Renal cortex interstitium (tissue), 11 donors: ENCODE measurements around the gene C16orf78. TPM values are rescaled to one million over a fixed set of nuclear protein-coding genes. Genes with fewer than 3 reads are reported as not detected.

Experiments used
- DNase-seq, 11 donors: peaks; one replicate each; pipeline ENCODE4 v3.0.0-alpha.2; 2013; ENCODE audit warnings: low read depth in 9 of 11, low spot score in 4 of 11; ENCODE audit errors: extremely low read depth in 1 of 11
- polyA plus RNA-seq, 3 donors: library from polyadenylated mRNA; unstranded; fragments of 120-200 nt; gene quantifications; one replicate each; pipeline ENCODE4 v1.2.1, GENCODE V29; 2013; ENCODE audit not compliant: insufficient read length in 3 of 3

C16orf78 gene
- polyA plus RNA-seq, 3 donors, result not detected

DNA sequence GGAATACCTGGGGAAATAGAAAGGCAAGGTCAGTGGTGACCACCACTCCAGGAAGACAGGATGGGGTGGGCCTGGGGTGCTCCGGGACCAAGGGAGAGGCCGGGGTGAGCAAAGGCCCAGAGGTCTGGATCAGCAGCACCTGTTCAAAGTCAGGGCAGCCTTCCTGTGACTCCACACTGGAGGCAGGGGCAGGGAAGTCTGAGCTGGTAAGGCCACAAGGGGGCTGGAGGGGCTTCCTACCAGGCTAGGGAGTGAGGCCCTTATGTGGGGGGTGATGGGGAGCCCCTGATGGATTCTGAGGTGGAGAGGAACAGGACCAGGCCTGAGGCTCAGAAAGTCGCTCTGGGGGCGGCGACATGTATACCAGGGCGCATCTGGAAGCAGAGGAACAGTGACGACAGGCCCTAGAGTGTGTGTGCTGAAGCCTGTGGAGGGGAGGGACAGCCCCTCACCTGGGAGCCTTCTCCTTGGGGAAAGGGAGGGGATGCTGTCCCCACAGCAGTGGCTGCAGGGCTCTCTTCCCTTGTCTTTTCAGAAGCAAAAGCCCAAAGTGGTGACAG, 3.7 kb downstream of the C16orf78 start:
- DNase-seq, result no peak

DNA sequence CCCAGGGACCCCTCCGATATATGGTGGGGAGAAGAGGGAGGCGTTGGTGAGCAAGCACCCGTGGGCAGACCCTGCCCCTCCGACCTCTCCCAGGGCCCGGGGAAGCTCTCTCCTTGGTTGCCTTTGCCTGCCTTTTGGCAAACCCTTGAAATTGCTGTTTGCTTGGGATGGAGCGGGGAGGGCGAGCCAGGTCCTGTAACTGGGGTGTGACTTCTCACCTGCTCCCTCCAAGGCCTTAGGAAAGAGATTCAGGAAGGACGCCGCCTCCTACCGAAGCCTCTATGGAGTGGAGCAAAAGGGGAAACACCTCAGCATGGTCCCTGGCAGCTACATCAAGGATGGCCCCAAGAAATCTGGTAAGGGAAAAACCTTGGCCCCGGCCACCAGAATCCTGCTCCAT, 4.6 kb downstream of the C16orf78 start:
- DNase-seq, result no peak

DNA sequence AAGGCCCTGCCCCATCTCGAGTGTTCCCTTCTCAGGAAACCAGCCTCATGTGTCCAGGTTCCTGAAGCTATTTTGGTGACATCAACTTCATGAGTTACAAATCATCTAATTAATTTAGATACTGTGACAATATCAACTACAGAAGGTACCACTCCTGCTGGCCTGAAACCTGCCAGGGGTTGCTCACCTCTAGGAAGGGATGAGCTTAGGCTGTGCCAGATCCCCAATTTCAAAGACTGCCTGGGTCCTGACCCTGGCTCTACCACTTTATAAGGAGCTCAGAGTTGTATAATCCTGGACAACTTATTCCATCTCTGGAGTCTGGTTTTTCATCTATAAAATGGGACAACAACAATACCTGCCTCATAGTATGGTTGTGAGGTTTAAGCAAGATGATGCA, 5.2 kb downstream of the C16orf78 start:
- no peak for DNase-seq

DNA sequence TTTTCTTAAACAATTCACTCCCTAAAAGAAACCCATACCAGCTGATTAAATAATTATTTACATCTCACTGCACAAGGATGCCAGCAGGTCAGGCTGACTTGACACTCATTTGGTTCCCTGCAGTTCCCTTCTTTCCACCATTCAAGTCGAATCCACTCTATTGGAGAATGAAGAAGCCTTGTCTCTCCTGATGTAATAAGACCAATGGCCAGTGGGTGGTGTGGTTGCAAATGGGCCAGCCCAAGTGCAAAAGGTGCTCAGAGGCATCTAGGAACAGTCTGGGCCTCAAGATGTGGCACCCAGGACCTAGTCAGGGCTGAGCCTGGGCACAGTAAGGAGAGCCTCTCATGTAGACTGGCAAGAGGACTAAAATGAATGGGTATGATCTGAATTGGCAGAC, 9.3 kb downstream of the C16orf78 start:
- DNase-seq, result no peak

DNA sequence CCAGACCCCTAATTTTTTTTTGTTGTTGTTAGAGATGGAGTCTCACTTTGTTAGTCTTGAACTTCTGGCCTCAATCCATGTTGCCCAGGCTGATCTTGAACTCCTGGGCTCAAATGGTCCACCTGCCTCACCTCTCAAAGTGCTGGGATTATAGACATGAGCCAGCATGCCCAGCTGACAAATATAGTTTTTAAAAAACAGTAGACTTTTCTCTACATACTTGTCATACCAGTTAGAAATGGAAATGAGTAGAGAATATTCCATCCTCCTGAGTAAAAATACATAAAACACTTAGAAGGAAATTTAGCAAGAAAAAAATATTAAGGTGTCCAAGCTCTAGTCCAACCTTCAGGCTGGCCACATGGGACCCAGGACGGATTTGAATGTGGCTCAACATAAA, 21.4 kb downstream of the C16orf78 start:
- DNase-seq, result no peak

DNA sequence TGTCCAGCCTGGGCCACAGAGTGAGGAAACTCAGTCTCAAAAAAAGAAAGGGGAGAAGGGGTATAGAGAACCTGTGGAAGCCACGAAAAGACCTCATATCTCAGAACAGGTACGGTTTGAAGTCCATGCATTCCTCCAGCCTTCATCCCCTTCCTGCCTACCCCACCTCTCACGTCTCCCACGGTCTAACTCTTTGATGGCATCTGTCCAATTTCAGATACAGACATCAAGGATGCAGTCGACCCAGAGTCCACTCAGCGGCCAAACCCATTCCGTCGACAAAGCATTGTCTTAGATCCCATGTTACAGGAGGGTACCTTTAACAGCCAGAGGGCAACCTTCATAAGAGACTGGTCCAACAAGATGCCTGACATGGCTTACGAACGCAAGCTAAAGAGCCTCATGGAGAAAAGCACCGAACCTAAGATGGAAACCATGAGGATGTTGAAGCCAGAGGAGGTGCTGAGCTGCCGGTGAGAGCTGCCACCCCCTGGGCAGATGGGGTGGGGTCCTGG, 22.7 kb downstream of the C16orf78 start:
- DNase-seq, result no peak

DNA sequence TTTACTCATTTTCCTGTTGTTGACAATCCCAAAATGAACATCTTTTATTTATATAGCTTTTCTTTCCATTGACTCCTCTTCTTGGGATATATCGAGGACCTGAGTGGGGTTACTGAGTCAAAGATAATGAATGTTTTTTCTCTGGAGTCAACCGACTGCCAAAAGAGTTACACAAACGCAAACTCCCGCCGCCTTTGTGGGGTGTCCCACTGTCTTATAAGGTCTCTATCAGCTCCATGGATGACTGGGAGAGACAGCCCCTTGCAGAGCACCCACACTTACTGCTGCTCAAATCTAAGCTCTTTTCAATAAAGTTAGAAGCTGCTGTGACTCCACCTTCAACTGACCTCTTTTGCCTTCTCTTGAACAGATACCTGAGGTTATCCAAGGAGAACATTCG, 25.2 kb downstream of the C16orf78 start:
- DNase-seq, result no peak

DNA sequence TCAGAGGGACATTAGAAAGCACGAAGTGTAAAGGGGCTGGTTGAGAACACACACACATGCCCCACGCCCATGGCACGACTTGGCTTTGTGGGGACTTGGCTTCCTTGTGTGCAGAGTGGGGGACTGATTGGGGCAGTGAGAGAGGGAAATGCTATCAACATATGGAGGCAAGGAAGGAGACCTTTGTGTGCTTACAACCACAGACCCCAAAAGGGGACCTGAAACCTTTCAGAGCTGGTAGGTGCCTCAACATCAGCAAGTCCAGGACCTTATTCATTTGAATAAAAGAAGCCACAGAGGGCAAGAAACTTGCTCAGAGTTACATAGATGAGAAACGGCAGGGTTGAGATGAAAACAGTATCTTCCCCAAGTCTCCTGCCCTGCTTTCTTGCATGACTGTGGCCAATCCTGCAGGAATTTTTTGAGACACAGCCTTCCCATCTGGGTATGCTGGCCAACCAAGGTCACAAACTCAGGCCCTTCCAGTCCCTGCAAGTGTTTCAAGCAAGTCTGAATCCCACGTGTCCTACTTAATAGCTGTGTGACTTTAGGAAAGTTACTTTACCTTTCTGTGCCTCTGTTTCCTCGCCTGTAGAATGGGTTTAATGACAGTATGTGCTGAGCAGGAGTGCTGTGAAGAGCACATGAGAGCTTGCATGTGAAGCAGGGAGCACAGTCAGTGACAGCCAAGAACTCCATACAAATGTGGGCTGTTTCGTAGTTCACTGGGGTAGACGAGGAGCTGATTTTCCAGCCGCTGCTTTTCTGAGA, 26.2 kb downstream of the C16orf78 start:
- no peak for DNase-seq

DNA sequence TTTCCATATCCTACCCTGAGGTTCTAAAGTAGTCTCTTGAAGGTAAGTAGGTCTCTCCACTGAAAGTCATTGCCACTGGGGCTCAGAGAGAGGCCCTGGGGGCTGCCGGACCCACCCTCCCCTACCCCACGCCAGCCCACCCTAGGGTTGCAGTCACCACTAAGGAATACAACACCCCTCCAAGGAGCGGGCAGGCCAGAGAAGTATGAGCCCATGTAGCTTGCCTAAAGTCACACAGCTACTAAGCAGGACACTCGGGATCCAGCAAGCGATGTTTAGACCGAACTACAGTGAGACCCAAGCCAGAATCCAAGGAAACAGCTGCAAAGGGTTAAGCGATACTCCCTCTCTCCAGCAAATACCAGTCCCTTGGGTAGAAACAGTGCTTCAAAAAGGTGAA, 27.0 kb downstream of the C16orf78 start:
- no peak for DNase-seq

DNA sequence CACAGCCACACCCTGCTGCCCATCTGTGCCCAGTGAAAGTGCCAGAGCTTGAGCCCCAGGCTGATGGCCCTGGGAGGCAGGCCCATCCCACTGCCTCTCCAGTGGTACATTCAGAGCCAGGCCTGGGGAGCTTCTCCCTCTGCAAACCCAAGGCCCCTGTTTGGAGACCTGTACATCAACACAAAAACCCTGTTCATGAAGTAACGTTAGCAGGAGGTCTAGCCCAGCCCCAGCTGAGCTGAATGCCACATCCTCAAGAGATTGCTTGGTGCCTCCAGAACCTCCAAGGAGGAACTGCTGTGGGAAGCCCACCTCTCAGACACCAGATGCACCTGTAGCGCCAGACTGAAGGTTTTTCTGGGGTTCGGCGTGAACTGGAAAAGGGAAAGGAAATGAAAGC, 31.5 kb downstream of the C16orf78 start:
- DNase-seq, result no peak

DNA sequence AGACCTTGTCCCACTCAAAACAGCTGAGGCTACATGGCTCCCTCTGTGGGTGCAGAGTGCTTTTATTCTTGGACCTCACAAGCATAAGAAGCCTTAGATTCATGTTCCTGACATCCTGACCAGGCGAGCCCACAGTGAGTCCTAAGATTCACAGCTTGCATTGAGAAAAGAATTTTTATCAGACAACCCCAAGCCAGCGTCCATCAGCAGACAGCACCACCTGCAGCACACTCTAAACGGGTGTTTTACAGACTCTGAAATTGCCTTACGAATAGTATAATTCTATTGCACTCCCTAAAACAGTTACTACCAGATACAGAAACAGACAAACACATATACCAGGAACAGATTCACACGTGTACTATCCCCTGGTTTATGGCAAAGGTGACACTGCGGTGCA, 31.9 kb downstream of the C16orf78 start:
- no peak for DNase-seq

DNA sequence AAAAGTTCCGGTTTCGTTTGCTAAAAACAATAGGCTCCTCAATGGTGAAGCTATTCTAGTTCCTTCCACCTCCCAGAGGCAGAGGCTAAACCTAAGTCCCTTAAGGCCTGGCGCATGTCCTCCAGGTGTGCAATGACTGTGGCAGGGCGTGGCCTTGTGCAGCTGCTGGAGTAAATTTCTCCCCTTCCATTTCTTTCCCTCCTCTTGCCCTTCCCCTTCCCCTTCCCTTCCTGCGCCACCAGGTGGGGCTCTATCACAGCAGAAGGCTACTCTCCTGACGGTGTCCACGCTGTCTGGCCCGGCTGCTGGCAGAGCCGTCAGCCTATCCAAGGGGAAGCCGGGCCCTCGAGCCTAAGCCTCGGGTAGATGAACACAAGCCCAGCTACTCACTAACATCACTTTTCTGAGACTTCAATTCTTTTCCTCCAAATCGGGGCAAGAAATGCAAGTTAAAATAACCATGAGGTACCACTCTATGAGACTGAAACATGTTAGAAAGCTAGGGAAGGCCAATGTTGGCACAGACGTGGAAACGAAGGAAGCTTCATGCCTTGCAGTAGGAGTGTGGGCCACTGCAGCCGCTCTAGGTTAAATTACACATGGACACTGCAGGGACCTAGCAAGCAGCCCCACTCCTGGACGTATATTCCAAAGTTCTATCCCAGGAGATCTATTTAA, 34.4 kb downstream of the C16orf78 start:
- DNase-seq, result peak; percentile 70 to 86 (median 82)

DNA sequence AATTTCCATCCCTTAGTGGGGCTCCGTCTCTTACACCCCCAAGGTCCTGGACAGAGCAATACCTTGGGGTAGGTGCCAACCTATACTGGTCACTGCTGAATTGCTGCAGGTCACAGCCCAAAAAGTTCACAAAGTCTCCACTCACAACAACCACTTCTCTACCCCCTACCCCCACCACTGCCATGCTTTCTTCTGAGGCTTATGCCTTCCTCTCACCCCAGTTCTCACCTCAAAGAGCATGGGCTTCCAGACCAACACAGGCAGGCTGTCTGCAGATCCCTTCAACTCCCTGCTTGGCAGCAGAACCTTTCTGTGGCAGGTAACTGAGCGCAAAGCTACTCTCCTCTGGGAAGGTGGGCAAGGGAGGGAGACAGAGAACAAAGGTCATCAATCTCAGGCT, 35.5 kb downstream of the C16orf78 start:
- DNase-seq, result no peak

DNA sequence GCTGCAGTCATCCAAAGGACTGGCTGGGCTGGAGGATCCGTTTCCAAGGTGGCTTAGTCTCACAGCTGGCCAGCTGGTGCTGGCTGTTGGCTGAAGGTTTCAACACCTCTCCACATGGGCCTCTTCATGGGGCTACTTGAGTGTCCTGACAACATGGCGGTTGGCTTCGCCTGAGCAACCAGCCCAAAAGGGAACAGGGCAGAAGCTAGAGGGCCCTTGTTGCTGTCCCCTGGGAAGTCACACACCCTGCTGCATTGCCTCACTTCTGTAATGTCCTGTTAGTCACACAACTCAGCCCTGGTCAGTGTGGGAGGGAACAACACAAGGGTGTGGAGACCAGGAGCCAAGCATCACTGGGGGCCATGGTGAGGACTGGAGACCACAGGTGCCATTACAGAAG, 36.6 kb downstream of the C16orf78 start:
- no peak for DNase-seq

DNA sequence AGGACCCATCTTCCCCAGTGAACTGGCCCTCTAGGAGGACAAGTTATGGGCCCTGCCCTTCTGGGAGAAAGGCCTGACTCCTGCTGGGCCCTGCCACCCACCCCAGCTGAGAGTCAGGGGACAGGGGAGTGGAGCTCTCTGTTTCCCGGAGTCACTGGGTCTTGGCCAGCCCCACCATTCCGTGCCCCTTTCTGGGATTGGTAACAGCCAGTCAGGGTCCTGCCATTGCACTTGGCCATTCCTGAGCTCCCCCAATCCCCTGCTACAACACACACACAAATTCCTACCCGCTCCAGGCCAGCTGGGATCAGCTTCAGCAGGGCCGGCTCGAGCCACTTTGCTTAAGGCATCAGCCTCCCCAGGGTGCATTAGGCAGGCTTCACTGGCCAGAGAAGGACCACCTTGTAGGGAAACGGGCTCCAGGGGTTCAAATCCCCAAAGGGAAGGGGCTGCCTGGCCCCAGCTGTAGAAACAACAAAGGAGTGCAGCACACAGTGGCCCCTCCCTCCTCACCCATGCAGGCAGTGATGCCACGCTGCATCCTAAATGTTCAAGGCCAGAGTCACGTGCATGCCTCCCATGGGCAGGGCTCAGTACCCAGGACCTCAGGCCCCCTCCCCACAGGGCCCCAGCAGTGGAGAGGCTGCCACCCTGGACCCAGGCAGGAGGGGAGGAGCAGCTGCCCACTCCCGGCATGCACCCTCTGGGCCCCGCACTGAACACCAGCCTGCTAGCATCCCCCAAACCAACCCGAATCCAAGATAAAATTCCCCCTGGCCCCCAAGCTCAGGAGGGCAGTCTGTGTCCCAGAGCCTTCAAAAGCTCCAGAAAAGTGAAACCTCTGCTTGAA, 37.7 kb downstream of the C16orf78 start:
- no peak for DNase-seq

DNA sequence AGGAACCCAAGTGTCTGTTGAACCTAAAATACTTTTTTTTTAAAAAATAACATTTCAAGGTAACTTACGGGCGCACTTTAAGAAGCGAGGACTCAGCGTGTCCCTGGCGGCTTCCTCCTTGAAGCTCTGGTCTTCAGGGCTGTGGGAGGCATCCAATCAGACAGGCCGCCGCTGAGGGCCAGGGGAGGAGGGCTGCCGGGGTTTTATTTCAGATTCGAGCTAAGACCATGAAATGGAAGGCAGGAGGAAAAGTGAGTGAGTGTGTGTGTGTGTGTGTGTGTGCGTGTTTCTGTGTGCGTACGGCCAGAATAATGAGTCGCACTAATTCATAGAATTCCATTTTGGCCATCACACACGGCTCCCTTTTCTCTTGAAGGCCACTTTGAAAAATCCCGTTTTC, 41.1 kb downstream of the C16orf78 start:
- DNase-seq, result peak in 5 of 11 donors; percentile 20 to 37 (median 30)

DNA sequence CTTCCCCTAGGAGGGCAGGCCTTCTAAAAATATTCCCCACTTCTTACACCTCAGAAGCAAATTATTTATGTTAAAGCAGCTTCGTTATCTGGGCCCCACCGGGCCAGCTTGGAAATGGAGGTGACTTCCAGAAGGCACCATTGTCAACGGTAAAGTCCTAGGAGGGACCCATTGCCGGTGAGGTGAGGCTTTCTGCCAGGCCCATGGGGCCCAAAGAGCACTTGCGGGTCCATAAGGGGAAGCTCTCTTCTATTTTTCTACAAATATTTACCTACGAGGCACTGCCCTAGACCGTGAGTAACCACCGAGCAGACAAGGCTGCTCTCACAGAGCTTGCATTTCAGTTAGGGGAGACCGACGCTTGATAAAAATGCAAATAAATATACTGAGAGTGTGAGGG, 41.5 kb downstream of the C16orf78 start:
- DNase-seq, result no peak

DNA sequence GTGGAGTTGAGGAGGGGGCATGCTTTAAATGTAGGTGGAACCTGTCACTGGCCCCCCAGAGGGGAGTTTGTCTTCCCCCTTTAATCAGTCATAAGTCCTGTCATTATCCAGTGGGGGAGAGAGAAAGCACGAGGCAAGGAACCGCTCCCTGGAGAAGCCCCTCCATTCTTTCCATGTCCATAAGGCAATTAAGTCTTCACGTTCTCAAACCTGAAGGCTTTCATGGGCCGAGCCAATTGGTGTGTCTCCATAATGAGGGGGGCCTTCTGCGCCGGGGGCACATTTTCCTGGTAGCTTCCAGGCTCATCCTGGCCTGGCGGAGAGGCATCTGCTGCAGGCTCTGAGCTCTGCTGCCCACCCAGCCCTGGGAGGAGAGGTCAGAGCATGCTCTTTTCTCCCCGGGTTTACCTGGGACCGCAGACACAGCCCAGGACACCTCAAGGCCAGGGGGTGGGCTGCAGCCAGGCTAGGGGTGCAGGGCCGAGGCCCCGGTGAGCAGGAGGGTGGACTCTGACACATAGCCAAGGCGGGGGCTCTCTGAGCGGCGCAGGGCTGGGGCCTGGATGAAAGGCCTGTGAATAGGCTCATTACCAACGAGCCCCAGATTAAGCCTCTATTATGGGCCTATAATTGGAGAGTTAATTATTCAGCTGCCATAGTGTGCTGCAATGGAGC, 42.5 kb downstream of the C16orf78 start:
- DNase-seq, result no peak

DNA sequence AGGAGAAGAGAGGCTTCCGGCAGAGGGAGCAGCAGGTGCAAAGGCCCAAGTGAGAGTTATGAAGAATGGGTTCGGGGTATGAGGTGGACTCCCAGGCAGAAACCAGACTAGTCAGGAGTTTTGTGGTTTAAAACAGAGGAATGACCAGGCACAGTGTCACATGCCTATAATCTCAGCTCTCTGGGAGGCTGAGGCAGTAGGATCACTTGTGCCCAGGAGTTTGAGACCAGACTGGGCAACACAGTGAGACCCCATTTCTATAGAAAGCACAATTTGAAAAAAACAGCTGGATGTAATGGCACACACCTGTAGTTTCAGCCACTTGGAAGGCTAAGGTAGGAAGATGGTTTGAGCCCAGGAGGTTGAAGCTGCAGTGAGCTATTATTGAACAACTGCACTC, 43.8 kb downstream of the C16orf78 start:
- DNase-seq, result no peak
